Gastroesophageal sphincter (tissue), 3 donors: ENCODE results near the gene BTNL3.

Source experiments
- CTCF ChIP-seq, 4 experiments: fragments of 200-600 bp in 2 of 4; fragments of 450-650 bp in 2 of 4; sonication (generic) in 1 of 4; IDR thresholded peaks; one replicate each; pipeline ENCODE4 v1.5.1; 2017 to 2019; ENCODE audit warnings: antibody characterized with exemption in 4 of 4, mild to moderate bottlenecking in 2 of 4, moderate library complexity in 2 of 4
- EP300 ChIP-seq: sonication (generic); formaldehyde crosslinking; IDR thresholded peaks from one replicate; pipeline ENCODE4 v1.6.1; 2017; ENCODE audit warnings: antibody characterized with exemption, mild to moderate bottlenecking
- POLR2A ChIP-seq, 2 donors: fragments of 450-650 bp; IDR thresholded peaks; one replicate each; pipeline ENCODE4 v1.6.1; 2017; ENCODE audit warnings: antibody characterized with exemption in 2 of 2, mild to moderate bottlenecking in 2 of 2, moderate library complexity in 1 of 2

GRCh38 chr5:181037365-181037861 is 48.8 kb downstream of the BTNL3 start:
- TF ChIP-seq CTCF (IDR thresholded peaks at IDR 0.05): no peak
- TF ChIP-seq POLR2A (IDR thresholded peaks at IDR 0.05): no peak
- TF ChIP-seq EP300: no peak
